HAP-1 (cell line): Measurements from ENCODE around the gene KIF19.
"Not testable (repeated sequence)": the region's sequence is repeated elsewhere in the genome, so short reads cannot be mapped to it uniquely, and the experiment has no call there.

Source experiments
- DNase-seq, 2 experiments: peaks; one replicate each; pipeline ENCODE4 v3.0.0-alpha.2; 2016 to 2020; ENCODE audit warnings: low spot score in 2 of 2
- H3K27me3 ChIP-seq: fragments of 250-450 bp; sonication (Bioruptor Pico); 2 replicates; pipeline ENCODE4 v1.5.1; 2020; ENCODE audit warnings: low read depth, mild to moderate bottlenecking, moderate library complexity
- H3K36me3 ChIP-seq: fragments of 250-450 bp; sonication (Bioruptor Pico); replicated peaks from 2 replicates; pipeline ENCODE4 v1.5.1; 2020; ENCODE audit warnings: mild to moderate bottlenecking
- H3K4me1 ChIP-seq: fragments of 250-450 bp; sonication (Bioruptor Pico); 2 replicates; pipeline ENCODE4 v1.5.1; 2020; ENCODE audit warnings: mild to moderate bottlenecking
- H3K4me3 ChIP-seq: fragments of 250-450 bp; sonication (Bioruptor Pico); 2 replicates; pipeline ENCODE4 v1.5.1; 2020; ENCODE audit warnings: mild to moderate bottlenecking, moderate library complexity
- H3K9me3 ChIP-seq: fragments of 250-450 bp; sonication (Bioruptor Pico); 2 replicates; pipeline ENCODE4 v1.5.1; 2020; ENCODE audit warnings: mild to moderate bottlenecking, moderate library complexity
- in situ Hi-C: fragments of 300-500 bp; cut with MboI; formaldehyde crosslinking; loops from 3 replicates; pipeline ENCODE4 v1.14.3; 2020; ENCODE audit warnings: low sequenced_read_pairs, inconsistent platforms, mixed read lengths

Gene KIF19, protein sequence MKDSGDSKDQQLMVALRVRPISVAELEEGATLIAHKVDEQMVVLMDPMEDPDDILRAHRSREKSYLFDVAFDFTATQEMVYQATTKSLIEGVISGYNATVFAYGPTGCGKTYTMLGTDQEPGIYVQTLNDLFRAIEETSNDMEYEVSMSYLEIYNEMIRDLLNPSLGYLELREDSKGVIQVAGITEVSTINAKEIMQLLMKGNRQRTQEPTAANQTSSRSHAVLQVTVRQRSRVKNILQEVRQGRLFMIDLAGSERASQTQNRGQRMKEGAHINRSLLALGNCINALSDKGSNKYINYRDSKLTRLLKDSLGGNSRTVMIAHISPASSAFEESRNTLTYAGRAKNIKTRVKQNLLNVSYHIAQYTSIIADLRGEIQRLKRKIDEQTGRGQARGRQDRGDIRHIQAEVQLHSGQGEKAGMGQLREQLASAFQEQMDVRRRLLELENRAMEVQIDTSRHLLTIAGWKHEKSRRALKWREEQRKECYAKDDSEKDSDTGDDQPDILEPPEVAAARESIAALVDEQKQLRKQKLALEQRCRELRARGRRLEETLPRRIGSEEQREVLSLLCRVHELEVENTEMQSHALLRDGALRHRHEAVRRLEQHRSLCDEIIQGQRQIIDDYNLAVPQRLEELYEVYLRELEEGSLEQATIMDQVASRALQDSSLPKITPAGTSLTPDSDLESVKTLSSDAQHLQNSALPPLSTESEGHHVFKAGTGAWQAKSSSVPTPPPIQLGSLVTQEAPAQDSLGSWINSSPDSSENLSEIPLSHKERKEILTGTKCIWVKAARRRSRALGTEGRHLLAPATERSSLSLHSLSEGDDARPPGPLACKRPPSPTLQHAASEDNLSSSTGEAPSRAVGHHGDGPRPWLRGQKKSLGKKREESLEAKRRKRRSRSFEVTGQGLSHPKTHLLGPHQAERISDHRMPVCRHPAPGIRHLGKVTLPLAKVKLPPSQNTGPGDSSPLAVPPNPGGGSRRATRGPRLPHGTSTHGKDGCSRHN

DNA sequence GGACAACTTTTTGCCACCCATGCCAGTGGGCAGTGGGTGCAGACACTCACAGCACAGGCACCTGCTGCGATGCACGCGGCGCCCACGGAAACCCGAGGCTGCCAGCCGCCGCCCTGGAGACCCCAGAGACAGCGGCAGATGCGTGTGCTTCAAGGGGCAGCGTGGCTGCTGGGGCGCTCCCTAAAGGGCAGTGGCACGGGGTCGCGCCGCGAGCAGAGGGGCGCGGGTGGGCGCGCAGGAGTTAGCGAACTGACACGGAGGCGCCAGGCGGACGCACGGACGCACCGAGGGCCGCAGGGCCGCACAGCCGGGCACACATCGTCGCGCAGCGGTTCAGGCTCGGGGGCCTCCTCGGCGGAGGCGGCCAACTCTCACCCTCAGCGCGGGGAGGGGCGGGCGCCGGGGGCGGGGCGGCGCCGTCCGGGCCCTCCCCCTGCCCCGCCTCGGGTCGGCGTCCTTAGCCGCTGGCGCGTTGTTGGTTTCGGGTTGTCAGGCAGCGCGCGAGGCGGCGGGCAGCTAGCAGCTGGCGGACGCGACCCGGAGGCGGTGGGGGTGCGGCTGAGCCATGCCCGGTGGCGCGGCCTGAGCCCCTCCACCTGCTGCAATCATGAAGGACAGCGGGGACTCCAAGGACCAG is at the start of gene KIF19:
TSS of gene KIF19 (plus strand) at position 484 of the 637 bp plus-strand sequence. CDS start at position 608, 124 bp downstream.
- Histone ChIP-seq H3K4me3 (peak within 1 kb of the TSS; percentile 20), H3K27me3 (no peaks in the 10 kb centered on the region)

DNA sequence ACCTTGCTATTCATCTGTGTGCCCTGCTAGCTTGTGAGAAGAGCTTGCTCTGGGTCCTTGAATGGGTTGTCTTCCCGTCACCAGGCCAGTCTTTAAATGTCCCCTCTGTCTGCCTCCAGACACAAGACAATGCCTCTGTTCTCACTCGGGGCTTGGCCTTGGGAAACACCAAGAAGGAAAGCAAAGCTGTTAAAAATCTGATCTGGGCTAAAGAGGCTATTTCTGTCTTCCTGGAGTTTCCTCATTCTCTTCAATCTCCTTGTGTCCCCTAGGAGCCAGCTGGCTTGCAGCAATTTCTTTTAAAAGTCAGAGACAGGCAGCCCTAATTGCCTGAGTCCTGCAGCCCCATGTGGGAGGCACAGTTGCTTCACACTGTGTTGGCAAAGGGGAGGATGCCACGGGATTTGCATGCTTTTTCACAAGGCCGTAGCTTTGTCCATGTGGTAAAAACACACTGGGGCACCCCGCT is 49.5 kb upstream of the KIF19 start:
- H3K4me1 ChIP-seq: no peaks in the 10 kb centered on the region
- peaks cover 6% of the 10 kb centered on the region; the same call in 1 of the 2 replicates for H3K27me3 ChIP-seq
- in situ Hi-C loops: no loop called here
- H3K4me3 ChIP-seq: no peak overlapping the region
- H3K9me3 ChIP-seq: no peaks in the 10 kb centered on the region
- no peak for DNase-seq
- H3K36me3 ChIP-seq: no peaks in the 10 kb centered on the region

More for the DNA sequence above, at the start of gene KIF19:
- peak; percentile 27 to 67 for DNase-seq
- Histone ChIP-seq H3K9me3 (no peaks in the 10 kb centered on the region), H3K36me3 (no peaks in the 10 kb centered on the region), H3K4me1 (no peaks in the 10 kb centered on the region)
- in situ Hi-C loops: no loop called here

DNA sequence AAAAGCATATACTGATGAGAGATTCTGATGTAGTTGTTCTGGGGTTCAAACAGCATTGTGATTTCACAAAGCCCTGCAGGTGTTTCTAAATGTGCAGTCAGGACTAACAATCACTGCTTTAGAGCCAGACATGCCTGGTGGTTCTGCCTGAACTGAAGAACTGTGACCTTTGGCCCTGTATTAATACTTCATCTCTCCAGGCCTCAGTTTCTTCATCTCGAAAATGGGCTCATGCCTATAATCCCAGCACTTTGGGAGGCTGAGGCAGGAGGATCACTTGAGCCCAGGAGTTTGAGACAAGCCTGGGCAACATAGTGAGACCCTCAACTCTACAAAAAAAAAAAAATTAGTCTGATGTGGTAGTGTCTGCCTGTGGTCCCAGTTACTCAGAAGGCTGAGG is 48.1 kb upstream of the KIF19 start:
- no peak for DNase-seq
- in situ Hi-C loops: no loop called here

DNA sequence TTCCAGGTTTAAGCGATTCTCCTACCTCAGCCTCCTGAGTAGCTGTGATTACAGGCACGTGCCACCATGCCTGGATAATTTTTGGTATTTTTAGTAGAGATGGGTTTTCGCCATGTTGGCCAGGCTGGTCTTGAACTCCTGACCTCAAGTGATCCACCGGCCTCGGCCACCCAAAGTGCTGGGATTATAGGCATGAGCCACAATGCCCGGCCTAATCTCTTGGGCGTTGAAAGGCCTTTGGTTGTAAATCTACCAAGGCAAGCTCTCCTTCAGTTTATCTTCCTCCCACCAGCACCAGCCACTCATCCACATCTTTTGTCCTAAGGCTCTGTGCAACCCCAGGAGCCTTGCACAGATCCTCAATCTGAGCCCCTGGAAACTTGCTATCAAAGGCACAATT is 46.4 kb upstream of the KIF19 start:
- H3K9me3 ChIP-seq, DNase-seq, H3K36me3 ChIP-seq, H3K27me3 ChIP-seq, in situ Hi-C loops, H3K4me3 ChIP-seq, H3K4me1 ChIP-seq: not testable (repeated sequence)

More for the DNA sequence above, 48.1 kb upstream of the KIF19 start:
- no peaks in the 10 kb centered on the region for H3K9me3 ChIP-seq
- no peaks in the 10 kb centered on the region for H3K36me3 ChIP-seq
- peaks cover 6% of the 10 kb centered on the region; the same call in 1 of the 2 replicates for H3K27me3 ChIP-seq
- H3K4me3 ChIP-seq: no peak overlapping the region
- H3K4me1 ChIP-seq: no peaks in the 10 kb centered on the region

DNA sequence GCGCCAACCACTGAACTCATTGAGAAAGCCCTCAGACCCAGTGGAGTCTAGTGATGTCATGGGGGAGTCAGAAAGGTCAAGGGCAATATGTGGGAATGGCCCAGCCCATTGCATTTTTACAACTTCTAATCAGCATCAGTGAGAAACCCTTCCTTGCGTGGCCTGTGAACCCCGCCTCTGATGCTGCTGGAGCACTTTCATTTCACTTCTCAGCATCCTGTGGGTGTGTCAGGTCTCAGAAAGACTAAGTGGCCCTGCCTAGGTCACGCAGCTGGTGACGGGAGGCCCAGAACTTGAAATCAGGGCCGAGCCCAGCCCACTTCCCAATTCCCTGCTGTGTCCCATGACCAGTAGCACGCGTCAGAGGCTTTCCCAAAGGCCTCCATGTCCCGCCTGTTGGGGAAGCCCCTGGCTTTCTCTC is 45.9 kb upstream of the KIF19 start:
- Histone ChIP-seq H3K36me3 (no peaks in the 10 kb centered on the region), H3K9me3 (no peaks in the 10 kb centered on the region), H3K4me1 (no peaks in the 10 kb centered on the region), H3K27me3 (no peaks in the 10 kb centered on the region), H3K4me3 (no peak overlapping the region)
- in situ Hi-C loops: no loop called here
- no peak for DNase-seq

DNA sequence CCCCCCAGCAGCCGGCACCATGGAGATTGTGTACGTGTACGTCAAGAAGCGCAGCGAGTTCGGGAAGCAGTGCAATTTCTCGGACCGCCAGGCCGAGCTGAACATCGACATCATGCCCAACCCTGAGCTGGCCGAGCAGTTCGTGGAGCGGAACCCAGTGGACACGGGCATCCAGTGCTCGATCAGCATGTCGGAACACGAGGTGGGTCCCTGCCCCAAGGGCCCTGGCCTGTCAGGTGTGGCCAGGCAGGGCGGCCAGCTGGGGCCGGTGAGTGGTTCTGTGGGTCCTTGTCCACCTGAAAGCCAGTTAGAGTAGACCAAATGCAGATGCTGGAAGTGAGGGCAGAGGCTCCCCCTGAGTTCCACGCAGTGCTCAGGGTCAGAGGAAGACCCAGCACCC is 44.2 kb upstream of the KIF19 start:
- H3K27me3 ChIP-seq: no peaks in the 10 kb centered on the region
- no peak for DNase-seq
- no peak overlapping the region for H3K4me3 ChIP-seq
- no peaks in the 10 kb centered on the region for H3K36me3 ChIP-seq
- no peaks in the 10 kb centered on the region for H3K9me3 ChIP-seq
- in situ Hi-C loops: no loop called here
- H3K4me1 ChIP-seq: no peaks in the 10 kb centered on the region

DNA sequence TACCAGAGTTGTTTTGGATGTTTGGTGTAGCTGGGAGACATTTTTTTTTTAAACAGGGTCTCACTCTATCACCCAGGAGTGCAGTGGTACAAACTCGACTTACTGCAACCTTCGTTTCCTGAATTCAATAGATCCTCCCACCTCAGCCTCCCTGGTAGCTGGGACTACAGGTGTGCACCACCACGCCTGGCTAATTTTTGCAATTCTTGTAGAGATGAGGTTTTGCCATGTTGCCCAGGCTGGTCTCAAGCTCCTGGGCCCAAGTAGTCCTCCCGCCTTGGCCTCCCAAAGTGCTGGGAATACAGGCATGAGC is 43.8 kb upstream of the KIF19 start:
- H3K4me3 ChIP-seq, H3K36me3 ChIP-seq, DNase-seq, H3K4me1 ChIP-seq, H3K9me3 ChIP-seq, in situ Hi-C loops, H3K27me3 ChIP-seq: not testable (repeated sequence)

DNA sequence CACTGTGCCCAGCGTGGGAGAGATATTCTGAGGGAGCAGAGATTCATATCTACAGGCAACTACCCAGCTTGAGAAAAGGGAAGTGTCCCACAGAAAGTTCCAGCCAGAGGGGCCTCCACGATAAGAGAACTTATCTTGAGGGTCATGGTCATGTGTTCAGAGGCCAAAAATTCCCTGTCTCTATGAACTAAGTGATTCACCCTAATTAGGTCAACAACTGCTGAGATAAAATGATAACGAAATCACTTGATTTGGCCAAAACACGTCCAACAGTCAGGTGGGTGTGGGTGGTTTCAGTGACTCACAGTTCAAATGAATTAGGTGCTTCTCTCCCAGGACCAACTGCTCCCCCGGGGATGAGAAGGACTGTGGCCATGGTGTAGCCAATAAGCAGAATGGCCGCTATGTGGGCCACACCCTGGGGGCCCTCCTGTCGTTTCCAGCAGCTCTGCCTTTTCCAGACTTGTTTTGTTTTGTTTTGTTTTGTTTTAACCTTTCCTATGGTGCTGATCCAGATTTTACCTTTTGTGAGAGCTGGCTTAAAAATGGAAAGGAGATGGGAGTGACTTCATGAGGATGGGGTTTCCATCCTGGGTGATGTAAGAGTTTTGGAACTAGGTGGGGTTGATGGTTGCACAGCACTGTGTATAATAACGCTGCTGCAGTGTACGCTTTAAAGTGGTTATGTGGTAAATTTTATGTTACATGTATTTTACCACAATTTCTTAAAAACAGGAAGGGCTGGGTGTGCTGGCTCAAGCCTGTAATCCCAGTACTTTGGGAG is 43.2 kb upstream of the KIF19 start:
- DNase-seq: no peak
- Histone ChIP-seq H3K36me3 (no peaks in the 10 kb centered on the region), H3K27me3 (no peaks in the 10 kb centered on the region), H3K4me3 (no peak overlapping the region), H3K9me3 (no peaks in the 10 kb centered on the region), H3K4me1 (no peaks in the 10 kb centered on the region)
- in situ Hi-C loops: no loop called here

DNA sequence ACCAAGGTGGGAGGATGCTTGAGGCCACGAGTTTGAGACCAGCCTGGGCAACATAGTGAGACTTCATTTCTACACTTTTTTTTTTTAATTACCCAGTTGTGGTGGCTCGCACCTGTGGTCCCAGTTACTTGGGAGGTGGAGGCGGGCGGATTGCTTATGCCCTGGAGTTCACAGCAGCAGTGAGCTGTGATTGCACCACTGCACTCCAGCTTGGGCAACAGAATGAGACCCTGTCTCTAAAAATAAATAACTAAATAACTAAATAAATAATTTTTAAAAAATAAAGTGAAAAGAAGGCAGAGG is 42.7 kb upstream of the KIF19 start:
- Histone ChIP-seq H3K9me3 (no peaks in the 10 kb centered on the region), H3K4me3 (no peak overlapping the region), H3K27me3 (no peaks in the 10 kb centered on the region), H3K36me3 (no peaks in the 10 kb centered on the region), H3K4me1 (no peaks in the 10 kb centered on the region)
- in situ Hi-C loops: no loop called here
- DNase-seq: no peak

DNA sequence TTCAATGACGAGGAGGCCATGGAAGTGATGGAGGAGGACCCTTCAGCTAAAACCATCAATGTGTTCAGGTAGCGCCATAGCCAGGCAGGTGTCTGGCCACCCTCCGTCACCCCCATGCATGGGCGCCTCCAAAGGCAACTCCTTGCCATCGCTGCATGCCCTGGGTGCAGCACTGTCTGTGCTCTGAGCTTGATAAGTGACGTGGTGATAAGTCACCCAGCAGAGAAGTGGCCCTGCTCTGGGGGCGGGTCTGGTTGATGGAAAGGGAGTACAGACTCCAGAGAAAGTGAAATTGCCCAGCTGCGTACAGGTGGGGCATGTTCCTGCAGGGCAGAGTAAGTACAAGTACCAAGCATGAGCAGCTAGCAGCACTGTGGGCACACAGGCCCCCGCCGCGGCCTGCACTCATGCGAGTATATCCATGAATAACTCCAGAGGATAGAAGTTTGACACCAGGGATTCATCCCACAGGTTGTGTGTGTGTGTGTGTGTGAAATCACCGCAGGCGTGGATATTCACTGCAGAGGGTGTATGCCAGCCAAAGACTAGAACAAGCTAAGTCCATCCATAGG is 38.9 kb upstream of the KIF19 start:
- in situ Hi-C loops: no loop called here
- H3K9me3 ChIP-seq: no peaks in the 10 kb centered on the region
- H3K4me3 ChIP-seq: no peak overlapping the region
- H3K4me1 ChIP-seq: no peaks in the 10 kb centered on the region
- no peak for DNase-seq
- H3K27me3 ChIP-seq: no peaks in the 10 kb centered on the region
- no peaks in the 10 kb centered on the region for H3K36me3 ChIP-seq

DNA sequence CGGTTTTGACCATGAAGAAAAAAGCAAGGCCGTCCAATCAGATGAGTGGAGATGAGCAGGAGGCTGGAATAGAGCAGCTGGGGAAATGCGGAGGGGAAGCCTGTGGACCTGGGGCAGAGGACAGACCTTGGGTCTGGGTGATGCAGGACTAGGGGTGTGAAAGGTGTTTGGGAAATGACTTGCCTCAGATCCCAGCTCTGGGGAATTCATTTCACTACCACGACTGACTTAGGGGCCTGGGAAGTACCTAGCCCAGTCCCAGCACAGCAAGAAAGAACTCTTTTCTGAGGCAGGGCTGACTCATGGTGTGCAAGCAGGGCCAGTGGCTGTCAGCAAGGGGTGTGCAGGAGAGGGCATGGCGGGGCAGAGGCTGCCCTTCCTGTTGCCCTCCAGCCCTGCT is 37.2 kb upstream of the KIF19 start:
- no peak for DNase-seq
- H3K36me3 ChIP-seq: no peaks in the 10 kb centered on the region
- H3K4me3 ChIP-seq: no peak overlapping the region
- H3K27me3 ChIP-seq: no peaks in the 10 kb centered on the region
- H3K9me3 ChIP-seq: no peaks in the 10 kb centered on the region
- in situ Hi-C loops: no loop called here
- no peaks in the 10 kb centered on the region for H3K4me1 ChIP-seq

DNA sequence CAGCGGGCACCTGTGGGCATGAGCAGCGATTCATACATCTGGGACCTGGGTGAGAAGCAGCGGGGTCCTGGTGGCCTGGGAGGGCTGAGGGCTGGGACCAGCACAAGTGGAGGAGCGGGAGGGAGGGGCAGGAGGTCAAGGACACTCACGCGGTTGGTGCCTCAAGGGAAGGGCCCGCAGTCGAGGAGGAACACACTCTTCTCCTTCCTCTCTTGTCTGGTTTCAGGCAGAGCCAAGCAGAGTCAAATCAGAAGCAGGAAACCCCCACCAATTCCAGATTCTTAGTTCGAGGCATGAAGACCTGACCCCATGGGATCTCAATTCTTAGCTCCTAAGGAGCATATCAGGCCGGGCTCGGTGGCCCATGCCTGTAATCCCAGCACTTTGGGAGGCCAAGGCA is 36.3 kb upstream of the KIF19 start:
- Histone ChIP-seq H3K9me3 (no peaks in the 10 kb centered on the region; the same call in 1 of the 2 replicates), H3K4me3 (no peak overlapping the region), H3K4me1 (no peaks in the 10 kb centered on the region), H3K27me3 (no peaks in the 10 kb centered on the region), H3K36me3 (no peaks in the 10 kb centered on the region)
- in situ Hi-C loops: no loop called here
- no peak for DNase-seq

DNA sequence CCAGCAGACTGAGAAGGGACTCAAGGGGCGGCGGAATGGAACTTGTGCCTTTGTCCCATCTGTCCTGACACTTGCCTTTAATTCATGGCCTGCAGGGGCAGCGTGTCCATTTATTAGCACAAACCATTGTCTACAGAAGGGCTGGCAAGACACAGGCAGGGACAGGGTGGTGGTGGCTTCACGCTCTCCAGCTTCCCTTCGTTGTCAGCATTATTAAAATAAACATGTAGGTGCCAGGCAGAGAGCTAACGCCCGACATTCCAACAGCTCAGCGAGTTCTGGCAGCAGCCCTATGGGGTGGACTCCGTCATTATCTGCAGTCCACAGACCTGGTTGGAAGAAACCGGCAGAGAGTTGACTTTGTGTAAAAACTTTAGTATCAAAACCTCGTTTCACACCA is 35.7 kb upstream of the KIF19 start:
- Histone ChIP-seq H3K4me1 (no peaks in the 10 kb centered on the region), H3K27me3 (no peaks in the 10 kb centered on the region), H3K36me3 (no peaks in the 10 kb centered on the region), H3K4me3 (no peak overlapping the region), H3K9me3 (no peaks in the 10 kb centered on the region; the same call in 1 of the 2 replicates)
- DNase-seq: no peak
- in situ Hi-C loops: no loop called here
